Non-pigmented ciliary epithelial cell (primary cell): ENCODE data around the gene PPM1L.
"Not testable (repeated sequence)": the region's sequence is repeated elsewhere in the genome, so short reads cannot be mapped to it uniquely, and the experiment has no call there.

ENCODE experiments used
- DNase-seq: peaks from one replicate; pipeline ENCODE4 v3.0.0-alpha.2; 2010; ENCODE audit warnings: low read depth

PPM1L gene

GRCh38 chr3:160931474-160931873 is 175.4 kb downstream of the PPM1L start:
- no peak for DNase-seq

- DNase-seq: no peak
Observed at GRCh38 chr3:160935413-160936095, 179.5 kb downstream of the PPM1L start.

- peak; percentile 26 for DNase-seq
Observed at GRCh38 chr3:160941885-160942494, 186.0 kb downstream of the PPM1L start.

- DNase-seq: no peak
Observed at GRCh38 chr3:160943996-160944395, 188.0 kb downstream of the PPM1L start.

GRCh38 chr3:160945336-160945735 is 189.3 kb downstream of the PPM1L start:
- DNase-seq: no peak

GRCh38 chr3:160948273-160948672 is 192.2 kb downstream of the PPM1L start:
- no peak for DNase-seq

- DNase-seq: no peak
Observed at GRCh38 chr3:160949460-160949859, 193.4 kb downstream of the PPM1L start.

- DNase-seq: no peak
Observed at GRCh38 chr3:160950542-160950941, 194.5 kb downstream of the PPM1L start.

- no peak for DNase-seq
Observed at GRCh38 chr3:160950954-160951353, 194.9 kb downstream of the PPM1L start.

- no peak for DNase-seq
Observed at GRCh38 chr3:160951642-160952487, 195.8 kb downstream of the PPM1L start.

GRCh38 chr3:160953686-160954085 is 197.7 kb downstream of the PPM1L start:
- DNase-seq: no peak

GRCh38 chr3:160956785-160957184 is 200.8 kb downstream of the PPM1L start:
- DNase-seq: peak; percentile 11

GRCh38 chr3:160960568-160960967 is 204.5 kb downstream of the PPM1L start:
- no peak for DNase-seq

- no peak for DNase-seq
Observed at GRCh38 chr3:160963949-160964348, 207.9 kb downstream of the PPM1L start.

- DNase-seq: peak; percentile 24
Observed at GRCh38 chr3:160968761-160969160, 212.7 kb downstream of the PPM1L start.

GRCh38 chr3:160973067-160973809 is 217.2 kb downstream of the PPM1L start:
- no peak for DNase-seq

- no peak for DNase-seq
Observed at GRCh38 chr3:160977773-160978172, 221.7 kb downstream of the PPM1L start.

GRCh38 chr3:160980740-160981139 is 224.7 kb downstream of the PPM1L start:
- no peak for DNase-seq

- DNase-seq: no peak
Observed at GRCh38 chr3:160981217-160981938, 225.3 kb downstream of the PPM1L start.

GRCh38 chr3:160982491-160982890 is 226.5 kb downstream of the PPM1L start:
- DNase-seq: no peak

GRCh38 chr3:160983900-160984299 is 227.9 kb downstream of the PPM1L start:
- DNase-seq: not testable (repeated sequence)

GRCh38 chr3:160986069-160986468 is 230.0 kb downstream of the PPM1L start:
- no peak for DNase-seq
